Measurements from ENCODE around the gene TPRG1L. TPM values are rescaled to one million over a fixed set of nuclear protein-coding genes. Genes with fewer than 3 reads are reported as not detected.

The TPRG1L gene
- total and polyA plus RNA-seq, 3 donors from 2014 or later, result 30.6 to 40.9 (median 33.3) TPM

- H3K27ac ChIP-seq, result peak overlapping the region; percentile 22 to 89
- no peaks in the 10 kb centered on the region for H3K9me3 ChIP-seq
- peak; percentile 79 for DNase-seq
- no peaks in the 10 kb centered on the region for H3K27me3 ChIP-seq
- 1 to 19% methylated on average over 2 to 41 of the region's 71 CpGs for WGBS, 2 donors
- TF ChIP-seq, protein P1, sequence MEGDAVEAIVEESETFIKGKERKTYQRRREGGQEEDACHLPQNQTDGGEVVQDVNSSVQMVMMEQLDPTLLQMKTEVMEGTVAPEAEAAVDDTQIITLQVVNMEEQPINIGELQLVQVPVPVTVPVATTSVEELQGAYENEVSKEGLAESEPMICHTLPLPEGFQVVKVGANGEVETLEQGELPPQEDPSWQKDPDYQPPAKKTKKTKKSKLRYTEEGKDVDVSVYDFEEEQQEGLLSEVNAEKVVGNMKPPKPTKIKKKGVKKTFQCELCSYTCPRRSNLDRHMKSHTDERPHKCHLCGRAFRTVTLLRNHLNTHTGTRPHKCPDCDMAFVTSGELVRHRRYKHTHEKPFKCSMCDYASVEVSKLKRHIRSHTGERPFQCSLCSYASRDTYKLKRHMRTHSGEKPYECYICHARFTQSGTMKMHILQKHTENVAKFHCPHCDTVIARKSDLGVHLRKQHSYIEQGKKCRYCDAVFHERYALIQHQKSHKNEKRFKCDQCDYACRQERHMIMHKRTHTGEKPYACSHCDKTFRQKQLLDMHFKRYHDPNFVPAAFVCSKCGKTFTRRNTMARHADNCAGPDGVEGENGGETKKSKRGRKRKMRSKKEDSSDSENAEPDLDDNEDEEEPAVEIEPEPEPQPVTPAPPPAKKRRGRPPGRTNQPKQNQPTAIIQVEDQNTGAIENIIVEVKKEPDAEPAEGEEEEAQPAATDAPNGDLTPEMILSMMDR (IDR thresholded peaks at IDR 0.05), result no peak
- H3K4me3 ChIP-seq, result peak overlapping the region; percentile 85 to 87
- intact Hi-C loops (cut with DNase I; ENCODE audit: low total_unique reads), result no loop called here
- no peaks in the 10 kb centered on the region for H3K36me3 ChIP-seq (ENCODE audit: low read depth, missing control alignments)
- peaks cover 16% of the 10 kb centered on the region for H3K4me1 ChIP-seq
These were observed 514 bp downstream of the TPRG1L start for GRCh38 chr1:3625151-3625907.

GRCh38 chr1:3626025-3626424 lies 1.2 kb downstream of the TPRG1L start:
- DNase-seq, result no peak
- 60 to 68% methylated on average over 4 of the region's 4 CpGs for WGBS, 2 donors
- H3K27ac ChIP-seq, result peak overlapping the region; percentile 22 to 89
- no peaks in the 10 kb centered on the region for H3K36me3 ChIP-seq (ENCODE audit: low read depth, missing control alignments)
- intact Hi-C loops (cut with DNase I; ENCODE audit: low total_unique reads), result no loop called here
- no peak for TF ChIP-seq POLR2A (IDR thresholded peaks at IDR 0.05)
- TF ChIP-seq, protein P1 (IDR thresholded peaks at IDR 0.05), result no peak
- peak overlapping the region; percentile 85 to 87 for H3K4me3 ChIP-seq
- H3K27me3 ChIP-seq, result no peaks in the 10 kb centered on the region
- H3K4me1 ChIP-seq, result peaks cover 16% of the 10 kb centered on the region
- no peaks in the 10 kb centered on the region for H3K9me3 ChIP-seq

DNA sequence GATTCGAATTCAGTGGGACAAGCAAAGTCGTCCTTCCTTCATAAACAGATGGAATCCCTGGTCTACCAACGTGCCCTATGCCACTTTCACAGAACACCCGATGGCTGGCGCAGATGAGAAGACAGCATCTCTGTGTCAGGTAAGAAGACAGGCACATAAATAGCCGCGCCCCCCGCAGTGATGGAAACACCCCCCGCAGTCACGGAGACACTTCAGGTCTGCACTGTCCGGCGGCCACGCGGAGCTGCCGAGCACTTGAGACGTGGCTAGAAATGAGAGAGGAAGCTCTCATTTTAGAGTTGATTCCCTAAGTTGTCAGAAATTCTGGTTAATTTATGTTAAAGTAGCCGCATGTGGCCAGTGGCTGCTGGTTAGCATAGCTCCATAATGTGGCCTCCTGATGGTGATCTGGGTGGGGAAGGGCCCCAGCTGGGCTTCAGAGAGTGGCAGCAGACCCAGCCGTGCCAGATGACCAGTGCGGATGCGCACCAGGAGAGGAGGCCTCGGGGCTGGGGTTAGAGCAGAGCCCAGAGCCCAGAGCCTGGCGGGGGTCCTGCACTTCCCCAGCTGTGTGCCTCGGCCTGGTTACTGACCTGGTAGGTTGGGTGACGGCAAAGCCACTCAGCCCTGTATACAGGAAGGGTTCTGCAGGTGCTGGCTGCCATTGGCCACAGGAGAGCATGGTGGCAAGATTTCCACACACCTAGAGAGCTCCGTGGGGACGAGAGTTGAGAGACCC lies 2.9 kb downstream of the TPRG1L start:
- intact Hi-C loops (cut with DNase I; ENCODE audit: low total_unique reads), result no loop called here
- Histone ChIP-seq H3K4me3 (no peak overlapping the region), H3K27me3 (no peaks in the 10 kb centered on the region), H3K9me3 (no peaks in the 10 kb centered on the region), H3K4me1 (peaks cover 16% of the 10 kb centered on the region), H3K27ac (no peak overlapping the region), H3K36me3 (ENCODE audit: low read depth, missing control alignments) (no peaks in the 10 kb centered on the region)
- no peak for DNase-seq
- TF ChIP-seq, protein P1 (IDR thresholded peaks at IDR 0.05), result no peak
- no peak for TF ChIP-seq POLR2A (IDR thresholded peaks at IDR 0.05)
- 91 to 93% methylated on average over 20 to 26 of the region's 26 CpGs for WGBS, 2 donors

DNA sequence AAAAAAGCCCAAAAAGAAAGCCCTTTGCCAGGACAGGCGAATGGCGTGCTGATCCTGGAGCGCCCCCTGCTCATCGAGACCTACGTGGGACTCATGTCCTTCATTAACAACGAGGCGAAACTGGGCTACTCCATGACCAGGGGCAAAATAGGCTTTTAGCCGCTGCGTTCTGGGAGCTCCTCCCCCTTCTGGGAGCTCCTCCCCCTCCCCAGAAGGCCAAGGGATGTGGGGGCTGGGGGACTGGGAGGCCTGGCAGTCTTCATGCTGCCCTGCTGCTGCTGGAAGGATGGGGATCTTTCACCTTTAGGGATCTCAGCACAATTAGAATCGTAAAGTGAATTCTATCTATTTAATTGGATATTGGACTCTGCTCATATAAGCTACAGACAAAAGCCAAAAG lies 3.6 kb downstream of the TPRG1L start:
- no peak for TF ChIP-seq POLR2A (IDR thresholded peaks at IDR 0.05)
- TF ChIP-seq, protein P1 (IDR thresholded peaks at IDR 0.05), result no peak
- H3K4me1 ChIP-seq, result peaks cover 11% of the 10 kb centered on the region
- intact Hi-C loops (cut with DNase I; ENCODE audit: low total_unique reads), result no loop called here
- DNase-seq, result no peak
- H3K36me3 ChIP-seq (ENCODE audit: low read depth, missing control alignments), result no peaks in the 10 kb centered on the region
- 79 to 86% methylated on average over 10 of the region's 10 CpGs for WGBS, 2 donors
- no peak overlapping the region for H3K4me3 ChIP-seq
- H3K9me3 ChIP-seq, result no peaks in the 10 kb centered on the region
- H3K27ac ChIP-seq, result no peak overlapping the region
- H3K27me3 ChIP-seq, result no peaks in the 10 kb centered on the region

All from testis (tissue), 3 donors.